Measurements from ENCODE around the gene ABHD17A. TPM values are rescaled to one million over a fixed set of nuclear protein-coding genes. Genes with fewer than 3 reads are reported as not detected.

The ABHD17A gene
- total and polyA plus RNA-seq, 4 donors = 53.5 to 141 (median 122) TPM

- peak in 2 of 6 donors; percentile 21 to 44 for DNase-seq (ENCODE audit: low read depth in 4 of 6, low spot score in 6 of 6)
- Histone ChIP-seq H3K4me1 (ENCODE audit: control insufficient read depth, insufficient read depth, low read length) (peaks cover 90% of the 10 kb centered on the region), H3K9me3 (ENCODE audit: control insufficient read depth, insufficient read depth, low read length) (no peaks in the 10 kb centered on the region), H3K27me3 (ENCODE audit: control insufficient read depth, insufficient read depth, low read length) (no peaks in the 10 kb centered on the region), H3K4me3 (ENCODE audit: low read depth, low read length) (peak overlapping the region; percentile 45), H3K27ac (ENCODE audit: low read depth, low read length) (peak overlapping the region; percentile 89), H3K36me3 (ENCODE audit: control insufficient read depth, insufficient read depth, low read length) (peaks cover 27% of the 10 kb centered on the region)
- WGBS (ENCODE audit: insufficient coverage) = 37% methylated on average over 5 of the region's 6 CpGs
These were observed 29.0 kb downstream of the ABHD17A start for GRCh38 chr19:1856345-1856697.

GRCh38 chr19:1855828-1856255 is 29.5 kb downstream of the ABHD17A start:
- Histone ChIP-seq H3K27me3 (ENCODE audit: control insufficient read depth, insufficient read depth, low read length) (no peaks in the 10 kb centered on the region), H3K9me3 (ENCODE audit: control insufficient read depth, insufficient read depth, low read length) (no peaks in the 10 kb centered on the region), H3K4me3 (ENCODE audit: low read depth, low read length) (peak overlapping the region; percentile 45), H3K4me1 (ENCODE audit: control insufficient read depth, insufficient read depth, low read length) (peaks cover 90% of the 10 kb centered on the region), H3K27ac (ENCODE audit: low read depth, low read length) (peak overlapping the region; percentile 89), H3K36me3 (ENCODE audit: control insufficient read depth, insufficient read depth, low read length) (peaks cover 28% of the 10 kb centered on the region)
- WGBS (ENCODE audit: insufficient coverage) = 71% methylated on average over 13 of the region's 13 CpGs
- DNase-seq (ENCODE audit: low read depth in 4 of 6, low spot score in 6 of 6) = peak in 1 of 6 donors; percentile 15

GRCh38 chr19:1855040-1855827 is 30.1 kb downstream of the ABHD17A start:
- Histone ChIP-seq H3K36me3 (ENCODE audit: control insufficient read depth, insufficient read depth, low read length) (peaks cover 31% of the 10 kb centered on the region), H3K27me3 (ENCODE audit: control insufficient read depth, insufficient read depth, low read length) (no peaks in the 10 kb centered on the region), H3K27ac (ENCODE audit: low read depth, low read length) (peak overlapping the region; percentile 89), H3K9me3 (ENCODE audit: control insufficient read depth, insufficient read depth, low read length) (no peaks in the 10 kb centered on the region), H3K4me1 (ENCODE audit: control insufficient read depth, insufficient read depth, low read length) (peaks cover 86% of the 10 kb centered on the region), H3K4me3 (ENCODE audit: low read depth, low read length) (peak overlapping the region; percentile 45)
- peak in 2 of 6 donors; percentile 35 to 78 for DNase-seq (ENCODE audit: low read depth in 4 of 6, low spot score in 6 of 6)
- 23% methylated on average over 30 of the region's 33 CpGs for WGBS (ENCODE audit: insufficient coverage)

GRCh38 chr19:1854542-1855039 is 30.7 kb downstream of the ABHD17A start:
- no peaks in the 10 kb centered on the region for H3K27me3 ChIP-seq (ENCODE audit: control insufficient read depth, insufficient read depth, low read length)
- H3K27ac ChIP-seq (ENCODE audit: low read depth, low read length) = peak overlapping the region; percentile 82
- 72% methylated on average over 33 of the region's 37 CpGs for WGBS (ENCODE audit: insufficient coverage)

GRCh38 chr19:1854039-1854541 is 31.2 kb downstream of the ABHD17A start:
- WGBS (ENCODE audit: insufficient coverage) = 75% methylated on average over 12 of the region's 16 CpGs
- H3K27ac ChIP-seq (ENCODE audit: low read depth, low read length) = no peak overlapping the region
- peaks cover 74% of the 10 kb centered on the region for H3K4me1 ChIP-seq (ENCODE audit: control insufficient read depth, insufficient read depth, low read length)
- peaks cover 31% of the 10 kb centered on the region for H3K36me3 ChIP-seq (ENCODE audit: control insufficient read depth, insufficient read depth, low read length)
- H3K9me3 ChIP-seq (ENCODE audit: control insufficient read depth, insufficient read depth, low read length) = no peaks in the 10 kb centered on the region
- H3K4me3 ChIP-seq (ENCODE audit: low read depth, low read length) = no peak overlapping the region
- DNase-seq (ENCODE audit: low read depth in 4 of 6, low spot score in 6 of 6) = no peak
- H3K27me3 ChIP-seq (ENCODE audit: control insufficient read depth, insufficient read depth, low read length) = no peaks in the 10 kb centered on the region

More at GRCh38 chr19:1854542-1855039, 30.7 kb downstream of the ABHD17A start:
- H3K4me3 ChIP-seq (ENCODE audit: low read depth, low read length) = no peak overlapping the region
- H3K4me1 ChIP-seq (ENCODE audit: control insufficient read depth, insufficient read depth, low read length) = peaks cover 80% of the 10 kb centered on the region
- peaks cover 31% of the 10 kb centered on the region for H3K36me3 ChIP-seq (ENCODE audit: control insufficient read depth, insufficient read depth, low read length)
- no peaks in the 10 kb centered on the region for H3K9me3 ChIP-seq (ENCODE audit: control insufficient read depth, insufficient read depth, low read length)
- DNase-seq (ENCODE audit: low read depth in 4 of 6, low spot score in 6 of 6) = peak in 1 of 6 donors; percentile 14

- H3K9me3 ChIP-seq (ENCODE audit: control insufficient read depth, insufficient read depth, low read length) = no peaks in the 10 kb centered on the region
- H3K27me3 ChIP-seq (ENCODE audit: control insufficient read depth, insufficient read depth, low read length) = no peaks in the 10 kb centered on the region
- no peak overlapping the region for H3K4me3 ChIP-seq (ENCODE audit: low read depth, low read length)
- no peak overlapping the region for H3K27ac ChIP-seq (ENCODE audit: low read depth, low read length)
- peak in 1 of 6 donors; percentile 58 for DNase-seq (ENCODE audit: low read depth in 4 of 6, low spot score in 6 of 6)
- WGBS (ENCODE audit: insufficient coverage) = 30% methylated on average over 23 of the region's 27 CpGs
- peaks cover 31% of the 10 kb centered on the region for H3K36me3 ChIP-seq (ENCODE audit: control insufficient read depth, insufficient read depth, low read length)
- peaks cover 68% of the 10 kb centered on the region for H3K4me1 ChIP-seq (ENCODE audit: control insufficient read depth, insufficient read depth, low read length)
These were observed 31.8 kb downstream of the ABHD17A start for GRCh38 chr19:1853295-1854038.

GRCh38 chr19:1852581-1853128 is 32.6 kb downstream of the ABHD17A start:
- Histone ChIP-seq H3K4me3 (ENCODE audit: low read depth, low read length) (no peak overlapping the region), H3K27me3 (ENCODE audit: control insufficient read depth, insufficient read depth, low read length) (no peaks in the 10 kb centered on the region), H3K36me3 (ENCODE audit: control insufficient read depth, insufficient read depth, low read length) (peaks cover 31% of the 10 kb centered on the region), H3K9me3 (ENCODE audit: control insufficient read depth, insufficient read depth, low read length) (no peaks in the 10 kb centered on the region), H3K27ac (ENCODE audit: low read depth, low read length) (peak overlapping the region; percentile 67), H3K4me1 (ENCODE audit: control insufficient read depth, insufficient read depth, low read length) (peaks cover 63% of the 10 kb centered on the region)
- no peak for DNase-seq (ENCODE audit: low read depth in 4 of 6, low spot score in 6 of 6)
- 67% methylated on average over 6 of the region's 9 CpGs for WGBS (ENCODE audit: insufficient coverage)

- Histone ChIP-seq H3K36me3 (ENCODE audit: control insufficient read depth, insufficient read depth, low read length) (peaks cover 31% of the 10 kb centered on the region), H3K4me3 (ENCODE audit: low read depth, low read length) (peak overlapping the region; percentile 31), H3K4me1 (ENCODE audit: control insufficient read depth, insufficient read depth, low read length) (peaks cover 63% of the 10 kb centered on the region), H3K27me3 (ENCODE audit: control insufficient read depth, insufficient read depth, low read length) (no peaks in the 10 kb centered on the region), H3K9me3 (ENCODE audit: control insufficient read depth, insufficient read depth, low read length) (no peaks in the 10 kb centered on the region), H3K27ac (ENCODE audit: low read depth, low read length) (peak overlapping the region; percentile 67)
- peak in 2 of 6 donors; percentile 74 to 82 for DNase-seq (ENCODE audit: low read depth in 4 of 6, low spot score in 6 of 6)
- 6% methylated on average over 62 of the region's 66 CpGs for WGBS (ENCODE audit: insufficient coverage)
These were observed 33.4 kb downstream of the ABHD17A start for GRCh38 chr19:1851654-1852580.

Measured in spinal cord (tissue), 10 donors.